Neural progenitor cell (in vitro differentiated cells): ENCODE data around the gene ANTXR1. TPM values are rescaled to one million over a fixed set of nuclear protein-coding genes. Genes with fewer than 3 reads are reported as not detected.

ENCODE experiments used
- DNase-seq: peaks from one replicate; pipeline ENCODE4 v3.0.0-alpha.2; 2016; ENCODE audit warnings: low spot score
- H2AFZ ChIP-seq: fragments of 200-600 bp; sonication (generic); replicated peaks from 2 replicates; pipeline ENCODE4 v1.6.1; 2016; ENCODE audit warnings: antibody characterized with exemption
- H3F3A ChIP-seq: fragments of 200-600 bp; sonication (generic); 2 replicates; pipeline ENCODE4 v1.6.1; 2016; ENCODE audit warnings: antibody characterized with exemption, low read depth
- H3K27ac ChIP-seq: fragments of 200-600 bp; sonication (generic); 2 replicates; pipeline ENCODE4 v1.5.1; 2016; ENCODE audit warnings: mild to moderate bottlenecking
- H3K27me3 ChIP-seq: fragments of 200-600 bp; sonication (generic); 2 replicates; pipeline ENCODE4 v1.6.1; 2016; ENCODE audit warnings: mild to moderate bottlenecking, moderate library complexity
- H3K36me3 ChIP-seq: fragments of 200-600 bp; sonication (generic); 2 replicates; pipeline ENCODE4 v1.5.1; 2016
- H3K4me1 ChIP-seq: fragments of 200-600 bp; sonication (generic); 2 replicates; pipeline ENCODE4 v1.6.1; 2016; ENCODE audit warnings: mixed run types
- H3K4me2 ChIP-seq: fragments of 200-600 bp; sonication (generic); 2 replicates; pipeline ENCODE4 v1.6.1; 2016
- H3K4me3 ChIP-seq: fragments of 200-600 bp; sonication (generic); 2 replicates; pipeline ENCODE4 v1.5.1; 2016
- H3K79me2 ChIP-seq: fragments of 200-600 bp; sonication (generic); 2 replicates; pipeline ENCODE4 v1.6.1; 2016; ENCODE audit warnings: low read depth
- H3K9ac ChIP-seq: fragments of 200-600 bp; sonication (generic); 2 replicates; pipeline ENCODE4 v1.6.1; 2016
- H3K9me3 ChIP-seq: fragments of 200-600 bp; sonication (generic); 2 replicates; pipeline ENCODE4 v1.5.1; 2016; ENCODE audit warnings: low read depth
- H4K20me1 ChIP-seq: fragments of 200-600 bp; sonication (generic); 2 replicates; pipeline ENCODE4 v1.6.1; 2016; ENCODE audit warnings: low read depth
- H3K27ac Mint-ChIP-seq: 3 replicates; pipeline ENCODE4 v1.8.0; 2021; ENCODE audit warnings: mixed read lengths
- H3K27me3 Mint-ChIP-seq: 2 replicates; pipeline ENCODE4 v1.8.0; 2022; ENCODE audit warnings: low read depth, mild to moderate bottlenecking, inconsistent platforms, moderate library complexity, mixed read lengths; ENCODE audit not compliant: insufficient read depth
- H3K36me3 Mint-ChIP-seq: 3 replicates; pipeline ENCODE4 v1.8.0; 2021; ENCODE audit warnings: mixed read lengths
- H3K4me1 Mint-ChIP-seq: 3 replicates; pipeline ENCODE4 v1.8.0; 2021; ENCODE audit warnings: mixed read lengths
- H3K4me3 Mint-ChIP-seq: 3 replicates; pipeline ENCODE4 v1.8.0; 2021; ENCODE audit warnings: mild to moderate bottlenecking, moderate library complexity, mixed read lengths
- H3K9me3 Mint-ChIP-seq: 3 replicates; pipeline ENCODE4 v1.8.0; 2020; ENCODE audit warnings: mixed read lengths
- CTCF ChIP-seq: fragments of 200-600 bp; sonication (generic); IDR thresholded peaks from 2 replicates; pipeline ENCODE4 v1.5.1; 2017; ENCODE audit warnings: antibody characterized with exemption, mild to moderate bottlenecking
- EZH2 ChIP-seq: fragments of 200-600 bp; sonication (generic); IDR thresholded peaks from 2 replicates; pipeline ENCODE4 v1.6.1; 2017; ENCODE audit warnings: antibody characterized with exemption, mild to moderate bottlenecking, moderate library complexity
- EZH2phosphoT487 ChIP-seq: fragments of 200-600 bp; sonication (generic); IDR thresholded peaks from 2 replicates; pipeline ENCODE4 v1.6.1; 2017; ENCODE audit warnings: antibody characterized with exemption
- total RNA-seq: library from RNA; depleted of rRNA; stranded (reverse); fragments of >200 nt; gene quantifications from 2 replicates; pipeline ENCODE4 v1.2.3, GENCODE V29; 2015; ENCODE audit warnings: low replicate concordance

Gene ANTXR1
- total RNA-seq, 1 donor from 2014 or later: 6.7 TPM

- Mint-ChIP-seq H3K27me3 (peaks cover 2% of the 10 kb centered on the region), H3K36me3 (peaks cover 35% of the 10 kb centered on the region), H3K9me3 (peaks cover 13% of the 10 kb centered on the region), H3K27ac (no peak overlapping the region), H3K4me3 (no peak overlapping the region), H3K4me1 (peaks cover 3% of the 10 kb centered on the region)
- DNase-seq: no peak
- no peak overlapping the region for H2AFZ ChIP-seq
- no peaks in the 10 kb centered on the region for H3K79me2 ChIP-seq
- H3K9ac ChIP-seq: no peak overlapping the region
- no peak overlapping the region for H3K4me3 ChIP-seq
- no peaks in the 10 kb centered on the region for H4K20me1 ChIP-seq
- no peaks in the 10 kb centered on the region for H3K4me1 ChIP-seq
- H3K27me3 ChIP-seq: no peaks in the 10 kb centered on the region
- H3K36me3 ChIP-seq: no peaks in the 10 kb centered on the region
- no peaks in the 10 kb centered on the region for H3K9me3 ChIP-seq
- H3F3A ChIP-seq: no peaks in the 10 kb centered on the region
- no peak overlapping the region for H3K27ac ChIP-seq
- H3K4me2 ChIP-seq: no peak overlapping the region
- TF ChIP-seq EZH2: no peak
- no peak for TF ChIP-seq EZH2phosphoT487
- no peak for TF ChIP-seq CTCF
Observed at GRCh38 chr2:69022548-69022947, 9.6 kb downstream of the ANTXR1 start.

- Mint-ChIP-seq H3K36me3 (peaks cover 29% of the 10 kb centered on the region), H3K4me1 (peaks cover 2% of the 10 kb centered on the region), H3K9me3 (peaks cover 17% of the 10 kb centered on the region), H3K27me3 (peaks cover 2% of the 10 kb centered on the region), H3K4me3 (no peak overlapping the region), H3K27ac (no peak overlapping the region)
- TF ChIP-seq EZH2phosphoT487 (no peak), EZH2 (no peak), CTCF (no peak)
- Histone ChIP-seq H3K27ac (no peak overlapping the region), H3K9me3 (no peaks in the 10 kb centered on the region), H3K27me3 (no peaks in the 10 kb centered on the region), H4K20me1 (no peaks in the 10 kb centered on the region), H3K4me2 (no peak overlapping the region), H3K79me2 (no peaks in the 10 kb centered on the region), H3F3A (no peaks in the 10 kb centered on the region), H3K36me3 (no peaks in the 10 kb centered on the region), H3K4me3 (no peak overlapping the region), H3K9ac (no peak overlapping the region), H3K4me1 (no peaks in the 10 kb centered on the region), H2AFZ (no peak overlapping the region)
- DNase-seq: no peak
Observed at GRCh38 chr2:69023236-69023635, 10.3 kb downstream of the ANTXR1 start.

- Histone ChIP-seq H3K27ac (no peak overlapping the region), H3K4me3 (no peak overlapping the region), H3K9me3 (no peaks in the 10 kb centered on the region), H2AFZ (no peak overlapping the region), H4K20me1 (no peaks in the 10 kb centered on the region), H3F3A (no peaks in the 10 kb centered on the region), H3K27me3 (no peaks in the 10 kb centered on the region), H3K79me2 (no peaks in the 10 kb centered on the region), H3K4me2 (no peak overlapping the region), H3K4me1 (peaks cover 2% of the 10 kb centered on the region), H3K9ac (no peak overlapping the region), H3K36me3 (no peaks in the 10 kb centered on the region)
- peaks cover 8% of the 10 kb centered on the region for H3K4me1 Mint-ChIP-seq
- H3K27ac Mint-ChIP-seq: no peak overlapping the region
- peaks cover 17% of the 10 kb centered on the region for H3K36me3 Mint-ChIP-seq
- H3K4me3 Mint-ChIP-seq: no peak overlapping the region
- no peak for TF ChIP-seq EZH2phosphoT487
- peak; percentile 83 for TF ChIP-seq CTCF
- peak; percentile 69 for DNase-seq
- peaks cover 2% of the 10 kb centered on the region for H3K27me3 Mint-ChIP-seq
- peaks cover 15% of the 10 kb centered on the region for H3K9me3 Mint-ChIP-seq
Observed at GRCh38 chr2:69026026-69026425, 13.0 kb downstream of the ANTXR1 start.
